ENCODE data around the gene ADAMTS8. TPM values are rescaled to one million over a fixed set of nuclear protein-coding genes. Genes with fewer than 3 reads are reported as not detected.

ADAMTS8 gene
- total and polyA plus RNA-seq, 9 of the 15 experiments (the other 6 are each of a cell fraction or from before 2014, with no cell fraction given): not detected

- TF ChIP-seq, protein P1, sequence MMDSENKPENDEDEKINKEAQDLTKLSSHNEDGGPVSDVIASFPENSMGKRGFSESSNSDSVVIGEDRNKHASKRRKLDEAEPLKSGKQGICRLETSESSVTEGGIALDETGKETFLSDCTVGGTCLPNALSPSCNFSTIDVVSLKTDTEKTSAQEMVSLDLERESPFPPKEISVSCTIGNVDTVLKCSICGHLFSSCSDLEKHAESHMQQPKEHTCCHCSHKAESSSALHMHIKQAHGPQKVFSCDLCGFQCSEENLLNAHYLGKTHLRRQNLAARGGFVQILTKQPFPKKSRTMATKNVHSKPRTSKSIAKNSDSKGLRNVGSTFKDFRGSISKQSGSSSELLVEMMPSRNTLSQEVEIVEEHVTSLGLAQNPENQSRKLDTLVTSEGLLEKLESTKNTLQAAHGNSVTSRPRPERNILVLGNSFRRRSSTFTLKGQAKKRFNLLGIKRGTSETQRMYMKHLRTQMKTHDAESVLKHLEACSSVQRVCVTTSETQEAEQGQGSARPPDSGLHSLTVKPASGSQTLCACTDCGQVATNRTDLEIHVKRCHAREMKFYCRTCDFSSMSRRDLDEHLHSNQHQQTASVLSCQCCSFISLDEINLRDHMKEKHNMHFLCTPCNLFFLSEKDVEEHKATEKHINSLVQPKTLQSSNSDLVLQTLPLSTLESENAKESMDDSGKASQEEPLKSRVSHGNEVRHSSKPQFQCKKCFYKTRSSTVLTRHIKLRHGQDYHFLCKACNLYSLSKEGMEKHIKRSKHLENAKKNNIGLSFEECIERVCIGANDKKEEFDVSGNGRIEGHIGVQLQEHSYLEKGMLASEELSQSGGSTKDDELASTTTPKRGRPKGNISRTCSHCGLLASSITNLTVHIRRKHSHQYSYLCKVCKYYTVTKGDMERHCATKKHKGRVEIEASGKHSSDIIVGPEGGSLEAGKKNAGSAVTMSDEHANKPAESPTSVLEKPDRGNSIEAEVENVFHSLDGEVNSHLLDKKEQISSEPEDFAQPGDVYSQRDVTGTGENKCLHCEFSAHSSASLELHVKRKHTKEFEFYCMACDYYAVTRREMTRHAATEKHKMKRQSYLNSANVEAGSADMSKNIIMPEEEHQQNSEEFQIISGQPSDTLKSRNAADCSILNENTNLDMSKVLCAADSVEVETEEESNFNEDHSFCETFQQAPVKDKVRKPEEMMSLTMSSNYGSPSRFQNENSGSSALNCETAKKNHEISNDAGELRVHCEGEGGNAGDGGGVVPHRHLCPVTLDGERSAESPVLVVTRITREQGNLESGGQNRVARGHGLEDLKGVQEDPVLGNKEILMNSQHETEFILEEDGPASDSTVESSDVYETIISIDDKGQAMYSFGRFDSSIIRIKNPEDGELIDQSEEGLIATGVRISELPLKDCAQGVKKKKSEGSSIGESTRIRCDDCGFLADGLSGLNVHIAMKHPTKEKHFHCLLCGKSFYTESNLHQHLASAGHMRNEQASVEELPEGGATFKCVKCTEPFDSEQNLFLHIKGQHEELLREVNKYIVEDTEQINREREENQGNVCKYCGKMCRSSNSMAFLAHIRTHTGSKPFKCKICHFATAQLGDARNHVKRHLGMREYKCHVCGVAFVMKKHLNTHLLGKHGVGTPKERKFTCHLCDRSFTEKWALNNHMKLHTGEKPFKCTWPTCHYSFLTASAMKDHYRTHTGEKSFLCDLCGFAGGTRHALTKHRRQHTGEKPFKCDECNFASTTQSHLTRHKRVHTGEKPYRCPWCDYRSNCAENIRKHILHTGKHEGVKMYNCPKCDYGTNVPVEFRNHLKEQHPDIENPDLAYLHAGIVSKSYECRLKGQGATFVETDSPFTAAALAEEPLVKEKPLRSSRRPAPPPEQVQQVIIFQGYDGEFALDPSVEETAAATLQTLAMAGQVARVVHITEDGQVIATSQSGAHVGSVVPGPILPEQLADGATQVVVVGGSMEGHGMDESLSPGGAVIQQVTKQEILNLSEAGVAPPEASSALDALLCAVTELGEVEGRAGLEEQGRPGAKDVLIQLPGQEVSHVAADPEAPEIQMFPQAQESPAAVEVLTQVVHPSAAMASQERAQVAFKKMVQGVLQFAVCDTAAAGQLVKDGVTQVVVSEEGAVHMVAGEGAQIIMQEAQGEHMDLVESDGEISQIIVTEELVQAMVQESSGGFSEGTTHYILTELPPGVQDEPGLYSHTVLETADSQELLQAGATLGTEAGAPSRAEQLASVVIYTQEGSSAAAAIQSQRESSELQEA (IDR thresholded peaks at IDR 0.05; ENCODE audit: low read depth): no peak
- TF ChIP-seq ZNF197 (CRISPR knock-in tag; IDR thresholded peaks at IDR 0.05; ENCODE audit: low read depth) (no peak), RBM25 (IDR thresholded peaks at IDR 0.05; ENCODE audit: low read depth, low read length, severe bottlenecking) (no peak), ZNF41 (CRISPR knock-in tag; conservative IDR thresholded peaks at IDR 0.05) (no peak)
Measured at GRCh38 chr11:130418210-130418609, 10.2 kb downstream of the ADAMTS8 start (continued).
